Gastrocnemius medialis (tissue), 4 donors: Measurements from ENCODE around the gene TOM1.

Experiments used
- CTCF ChIP-seq, 5 experiments: fragments of 450-650 bp in 3 of 5; fragments of 200-600 bp in 2 of 5; sonication (generic) in 2 of 5; IDR thresholded peaks in 4 of 5; conservative IDR thresholded peaks in 1 of 5; 1 replicate in 4 of 5; 2 replicates in 1 of 5; pipeline ENCODE4 v1.5.1; 2016 to 2019; ENCODE audit warnings: antibody characterized with exemption in 5 of 5, mild to moderate bottlenecking in 3 of 5, moderate library complexity in 3 of 5
- POLR2A ChIP-seq, 2 donors: fragments of 450-650 bp; IDR thresholded peaks; one replicate each; pipeline ENCODE4 v1.6.1; 2017; ENCODE audit warnings: antibody characterized with exemption in 2 of 2, mild to moderate bottlenecking in 2 of 2, moderate library complexity in 2 of 2

DNA sequence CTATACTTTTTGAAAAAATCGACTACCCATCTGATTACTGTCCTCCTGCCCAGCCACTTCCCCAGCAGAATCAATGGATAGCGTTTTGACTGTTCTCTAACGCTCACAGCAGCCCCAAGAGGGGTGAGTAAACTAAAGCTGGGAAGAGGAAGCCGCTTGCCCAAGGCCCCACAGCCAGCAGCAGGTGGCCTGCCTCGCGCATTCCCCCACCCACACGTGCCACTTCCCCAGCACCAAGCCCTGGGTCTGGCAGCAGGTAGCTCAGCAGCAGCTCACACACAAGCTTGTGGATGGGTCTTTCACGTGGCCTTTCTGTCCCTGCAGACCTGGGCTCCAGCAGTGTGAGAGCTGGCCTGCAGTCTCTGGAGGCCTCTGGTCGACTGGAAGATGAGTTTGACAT is 34.3 kb downstream of the TOM1 start:
- TF ChIP-seq CTCF (IDR thresholded peaks at IDR 0.05 in 4 of 5, conservative IDR thresholded peaks at IDR 0.05 in 1 of 5) (no peak), POLR2A (IDR thresholded peaks at IDR 0.05) (no peak)
